ENCODE results near the gene DPH5.

- TF ChIP-seq, protein P1, sequence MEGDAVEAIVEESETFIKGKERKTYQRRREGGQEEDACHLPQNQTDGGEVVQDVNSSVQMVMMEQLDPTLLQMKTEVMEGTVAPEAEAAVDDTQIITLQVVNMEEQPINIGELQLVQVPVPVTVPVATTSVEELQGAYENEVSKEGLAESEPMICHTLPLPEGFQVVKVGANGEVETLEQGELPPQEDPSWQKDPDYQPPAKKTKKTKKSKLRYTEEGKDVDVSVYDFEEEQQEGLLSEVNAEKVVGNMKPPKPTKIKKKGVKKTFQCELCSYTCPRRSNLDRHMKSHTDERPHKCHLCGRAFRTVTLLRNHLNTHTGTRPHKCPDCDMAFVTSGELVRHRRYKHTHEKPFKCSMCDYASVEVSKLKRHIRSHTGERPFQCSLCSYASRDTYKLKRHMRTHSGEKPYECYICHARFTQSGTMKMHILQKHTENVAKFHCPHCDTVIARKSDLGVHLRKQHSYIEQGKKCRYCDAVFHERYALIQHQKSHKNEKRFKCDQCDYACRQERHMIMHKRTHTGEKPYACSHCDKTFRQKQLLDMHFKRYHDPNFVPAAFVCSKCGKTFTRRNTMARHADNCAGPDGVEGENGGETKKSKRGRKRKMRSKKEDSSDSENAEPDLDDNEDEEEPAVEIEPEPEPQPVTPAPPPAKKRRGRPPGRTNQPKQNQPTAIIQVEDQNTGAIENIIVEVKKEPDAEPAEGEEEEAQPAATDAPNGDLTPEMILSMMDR (IDR thresholded peaks at IDR 0.05): no peak
- no peak for TF ChIP-seq POLR2A (IDR thresholded peaks at IDR 0.05)
These were observed 2.9 kb upstream of the DPH5 start for GRCh38 chr1:101028466-101028865.
